Ascending aorta (tissue), 2 donors: ENCODE measurements around the gene ARAF. TPM values are rescaled to one million over a fixed set of nuclear protein-coding genes. Genes with fewer than 3 reads are reported as not detected.
"Not testable (repeated sequence)": the region's sequence is repeated elsewhere in the genome, so short reads cannot be mapped to it uniquely, and the experiment has no call there.

ENCODE experiments used
- DNase-seq, 2 donors: peaks; one replicate each; pipeline ENCODE4 v3.0.0-alpha.2; 2019; ENCODE audit warnings: low spot score in 2 of 2
- H3K27ac ChIP-seq, 2 donors: fragments of 200-600 bp; sonication (generic); one replicate each; pipeline ENCODE4 v1.5.1; 2016 to 2017; ENCODE audit warnings: mild to moderate bottlenecking in 1 of 2
- H3K27me3 ChIP-seq: fragments of 200-600 bp; sonication (generic); one replicate; pipeline ENCODE4 v1.5.1; 2017
- H3K36me3 ChIP-seq, 2 donors: fragments of 200-600 bp; sonication (generic); one replicate each; pipeline ENCODE4 v1.5.1; 2016
- H3K4me1 ChIP-seq, 2 donors: fragments of 200-600 bp; sonication (generic); one replicate each; pipeline ENCODE4 v1.5.1; 2016 to 2017; ENCODE audit warnings: mild to moderate bottlenecking in 1 of 2
- H3K4me3 ChIP-seq, 2 donors: fragments of 200-600 bp; sonication (generic); one replicate each; pipeline ENCODE4 v1.5.1; 2016 to 2017; ENCODE audit warnings: mild to moderate bottlenecking in 1 of 2
- H3K9me3 ChIP-seq, 2 donors: fragments of 200-600 bp; sonication (generic); one replicate each; pipeline ENCODE4 v1.5.1; 2016
- CTCF ChIP-seq, 3 experiments: fragments of 200-600 bp in 2 of 3; fragments of 450-650 bp in 1 of 3; sonication (generic) in 2 of 3; IDR thresholded peaks; one replicate each; pipeline ENCODE4 v1.5.1; 2016 to 2019; ENCODE audit warnings: antibody characterized with exemption in 3 of 3, mild to moderate bottlenecking in 1 of 3, moderate library complexity in 1 of 3
- intact Hi-C: fragments of 100-400 bp; cut with DNase I; formaldehyde crosslinking; loops from one replicate; pipeline ENCODE4 v1.15.1; 2023
- total RNA-seq: library from RNA; depleted of rRNA; stranded (reverse); fragments of >200 nt; gene quantifications from one replicate; pipeline ENCODE4 v1.1.0, GENCODE V29; 2016

The ARAF gene
- total RNA-seq, 1 donor from 2014 or later: 56.1 TPM

GRCh38 chrX:47590984-47591383 lies 30.0 kb downstream of the ARAF start:
- TF ChIP-seq CTCF (IDR thresholded peaks at IDR 0.05): no peak
- DNase-seq: peak in 1 of 2 donors; percentile 56
- H3K9me3 ChIP-seq: no peaks in the 10 kb centered on the region

GRCh38 chrX:47593522-47593921 lies 32.5 kb downstream of the ARAF start:
- Histone ChIP-seq H3K4me1 (peaks cover 0 to 2% of the 10 kb centered on the region in 2 donors), H3K4me3 (no peak overlapping the region), H3K36me3 (no peaks in the 10 kb centered on the region), H3K27ac (no peak overlapping the region), H3K9me3 (peaks cover 10 to 23% of the 10 kb centered on the region in 2 donors), H3K27me3 (no peaks in the 10 kb centered on the region)
- intact Hi-C loops: no loop called here
- no peak for TF ChIP-seq CTCF (IDR thresholded peaks at IDR 0.05)
- DNase-seq: no peak

More at GRCh38 chrX:47590984-47591383, 30.0 kb downstream of the ARAF start:
- H3K27ac ChIP-seq: no peak overlapping the region
- peaks cover 0 to 2% of the 10 kb centered on the region in 2 donors for H3K4me1 ChIP-seq
- H3K36me3 ChIP-seq: no peaks in the 10 kb centered on the region
- H3K27me3 ChIP-seq: no peaks in the 10 kb centered on the region
- H3K4me3 ChIP-seq: no peak overlapping the region
- intact Hi-C loops: no loop called here

- intact Hi-C loops: loop anchor here (1.0 kb wide), 1 partner anchor 34 kb away; the partner anchor contains the start of gene ARAF
- Histone ChIP-seq H3K27ac (peak overlapping the region; percentile 20 to 31), H3K9me3 (peaks cover 10 to 41% of the 10 kb centered on the region in 2 donors), H3K27me3 (no peaks in the 10 kb centered on the region), H3K36me3 (no peaks in the 10 kb centered on the region), H3K4me3 (no peak overlapping the region), H3K4me1 (peaks cover 0 to 2% of the 10 kb centered on the region in 2 donors)
- TF ChIP-seq CTCF (IDR thresholded peaks at IDR 0.05): no peak
- no peak for DNase-seq
These were observed 34.8 kb downstream of the ARAF start for GRCh38 chrX:47595716-47596251.

- peaks cover 0 to 2% of the 10 kb centered on the region in 2 donors for H3K4me1 ChIP-seq
- H3K36me3 ChIP-seq: no peaks in the 10 kb centered on the region
- DNase-seq: no peak
- no peaks in the 10 kb centered on the region for H3K27me3 ChIP-seq
- no peak overlapping the region for H3K4me3 ChIP-seq
- intact Hi-C loops: no loop called here
- peaks cover 10 to 41% of the 10 kb centered on the region in 2 donors for H3K9me3 ChIP-seq
- no peak for TF ChIP-seq CTCF (IDR thresholded peaks at IDR 0.05)
- peak overlapping the region; percentile 20 to 31 for H3K27ac ChIP-seq
These were observed 35.3 kb downstream of the ARAF start for GRCh38 chrX:47596256-47596655.

GRCh38 chrX:47597222-47597621 lies 36.2 kb downstream of the ARAF start:
- H3K27me3 ChIP-seq: no peaks in the 10 kb centered on the region
- H3K4me1 ChIP-seq: peaks cover 0 to 2% of the 10 kb centered on the region in 2 donors
- no peak overlapping the region for H3K27ac ChIP-seq
- no peak overlapping the region for H3K4me3 ChIP-seq
- DNase-seq: no peak
- peaks cover 10 to 41% of the 10 kb centered on the region in 2 donors for H3K9me3 ChIP-seq
- intact Hi-C loops: no loop called here
- H3K36me3 ChIP-seq: no peaks in the 10 kb centered on the region
- TF ChIP-seq CTCF (IDR thresholded peaks at IDR 0.05): no peak

- intact Hi-C loops: not testable (repeated sequence)
- DNase-seq: peak in 1 of 2 donors; percentile 8
These were observed 42.1 kb downstream of the ARAF start for GRCh38 chrX:47603125-47603524.

More at GRCh38 chrX:47603125-47603524, 42.1 kb downstream of the ARAF start:
- not testable (repeated sequence) for H3K4me1 ChIP-seq, H3K4me3 ChIP-seq, H3K36me3 ChIP-seq, H3K27me3 ChIP-seq, H3K27ac ChIP-seq
- peaks cover 0 to 22% of the 10 kb centered on the region in 2 donors for H3K9me3 ChIP-seq
